Suprapubic skin (tissue), 4 donors: Measurements from ENCODE around the gene RNU1-4. TPM values are rescaled to one million over a fixed set of nuclear protein-coding genes. Genes with fewer than 3 reads are reported as not detected.
A peak's percentile ranks its signal among the peaks of the same experiment; 100 is the strongest.
"Not testable (repeated sequence)": the region's sequence is repeated elsewhere in the genome, so short reads cannot be mapped to it uniquely, and the experiment has no call there.

Source experiments
- DNase-seq, 2 donors: peaks; one replicate each; pipeline ENCODE4 v3.0.0-alpha.2; 2019; ENCODE audit warnings: low spot score in 2 of 2
- H3K27ac ChIP-seq: fragments of 200-600 bp; sonication (generic); one replicate; pipeline ENCODE4 v1.5.1; 2019
- H3K27me3 ChIP-seq: fragments of 200-600 bp; sonication (generic); one replicate; pipeline ENCODE4 v1.5.1; 2019
- H3K36me3 ChIP-seq: fragments of 200-600 bp; sonication (generic); one replicate; pipeline ENCODE4 v1.5.1; 2019
- H3K4me1 ChIP-seq: fragments of 200-600 bp; sonication (generic); one replicate; pipeline ENCODE4 v1.5.1; 2019
- H3K4me3 ChIP-seq: fragments of 200-600 bp; sonication (generic); one replicate; pipeline ENCODE4 v1.5.1; 2019; ENCODE audit warnings: mild to moderate bottlenecking
- H3K9me3 ChIP-seq: fragments of 200-600 bp; sonication (generic); one replicate; pipeline ENCODE4 v1.5.1; 2019
- WGBS: methylation state at CpG from one replicate; pipeline ENCODE4 v1.1.5; 2018; 5-methylcytosine and 5-hydroxymethylcytosine counted together
- total RNA-seq, 4 donors: library from RNA; depleted of rRNA; stranded (reverse); fragments of >200 nt; gene quantifications; one replicate each; pipeline ENCODE4 v1.1.0, GENCODE V29; 2016

RNU1-4 gene
- total RNA-seq, 4 donors from 2014 or later = under 0.01 TPM

GRCh38 chr1:16741230-16741629 lies 914 bp downstream of the RNU1-4 start:
- DNase-seq, H3K9me3 ChIP-seq, H3K4me3 ChIP-seq, H3K27ac ChIP-seq, H3K36me3 ChIP-seq, H3K4me1 ChIP-seq, H3K27me3 ChIP-seq: not testable (repeated sequence)
- WGBS = no CpG with 5 or more reads among the region's 11 CpGs

- WGBS = 90% methylated on average over 4 of the region's 5 CpGs
- not testable (repeated sequence) for H3K4me1 ChIP-seq, H3K4me3 ChIP-seq, H3K27me3 ChIP-seq, H3K9me3 ChIP-seq, H3K27ac ChIP-seq, DNase-seq, H3K36me3 ChIP-seq
These were observed 7.3 kb downstream of the RNU1-4 start for GRCh38 chr1:16747660-16748059.

GRCh38 chr1:16748710-16749109 lies 8.4 kb downstream of the RNU1-4 start:
- DNase-seq, H3K4me3 ChIP-seq, H3K36me3 ChIP-seq, H3K27me3 ChIP-seq, H3K9me3 ChIP-seq, H3K27ac ChIP-seq, H3K4me1 ChIP-seq: not testable (repeated sequence)
- 80% methylated on average over 9 of the region's 26 CpGs for WGBS

GRCh38 chr1:16749910-16750888 lies 9.9 kb downstream of the RNU1-4 start:
- not testable (repeated sequence) for H3K9me3 ChIP-seq, H3K36me3 ChIP-seq, H3K4me1 ChIP-seq, H3K27me3 ChIP-seq, DNase-seq, H3K27ac ChIP-seq, H3K4me3 ChIP-seq
- 67% methylated on average over 3 of the region's 19 CpGs for WGBS

- H3K4me3 ChIP-seq, DNase-seq, H3K4me1 ChIP-seq, H3K27me3 ChIP-seq, H3K27ac ChIP-seq, H3K36me3 ChIP-seq, H3K9me3 ChIP-seq: not testable (repeated sequence)
- no CpG with 5 or more reads among the region's 3 CpGs for WGBS
These were observed 12.5 kb downstream of the RNU1-4 start for GRCh38 chr1:16752770-16753169.

- WGBS = no CpG with 5 or more reads among the region's 1 CpG
- not testable (repeated sequence) for H3K4me1 ChIP-seq, H3K27ac ChIP-seq, H3K27me3 ChIP-seq, H3K9me3 ChIP-seq, H3K36me3 ChIP-seq, H3K4me3 ChIP-seq
- DNase-seq = peak in 1 of 2 donors; percentile 37
These were observed 15.1 kb downstream of the RNU1-4 start for GRCh38 chr1:16755385-16755784.

- H3K4me1 ChIP-seq, H3K9me3 ChIP-seq, H3K36me3 ChIP-seq, DNase-seq, H3K27ac ChIP-seq, H3K4me3 ChIP-seq: not testable (repeated sequence)
- H3K27me3 ChIP-seq = peaks cover 15% of the 10 kb centered on the region
- whole genome bisulfite sequencing = 82% methylated on average over 2 of the region's 2 CpGs
These were observed 15.6 kb downstream of the RNU1-4 start for GRCh38 chr1:16755932-16756331.

- H3K27me3 ChIP-seq = peaks cover 15% of the 10 kb centered on the region
- H3K4me3 ChIP-seq, DNase-seq, H3K27ac ChIP-seq, H3K9me3 ChIP-seq, H3K4me1 ChIP-seq, H3K36me3 ChIP-seq: not testable (repeated sequence)
- no CpG with 5 or more reads among the region's 6 CpGs for WGBS
These were observed 17.3 kb downstream of the RNU1-4 start for GRCh38 chr1:16757574-16757973.

GRCh38 chr1:16758060-16758459 lies 17.7 kb downstream of the RNU1-4 start:
- peaks cover 15% of the 10 kb centered on the region for H3K27me3 ChIP-seq
- not testable (repeated sequence) for H3K4me1 ChIP-seq, H3K9me3 ChIP-seq, H3K36me3 ChIP-seq, H3K4me3 ChIP-seq, H3K27ac ChIP-seq
- peak in 1 of 2 donors; percentile 71 for DNase-seq
- no CpG with 5 or more reads among the region's 5 CpGs for WGBS

GRCh38 chr1:16759041-16759493 lies 18.8 kb downstream of the RNU1-4 start:
- not testable (repeated sequence) for H3K27ac ChIP-seq, H3K4me3 ChIP-seq, H3K9me3 ChIP-seq, H3K4me1 ChIP-seq, H3K36me3 ChIP-seq
- peaks cover 15% of the 10 kb centered on the region for H3K27me3 ChIP-seq
- WGBS = no CpG with 5 or more reads among the region's 40 CpGs
- peak in 1 of 2 donors; percentile 47 for DNase-seq

- H3K27ac ChIP-seq, H3K4me3 ChIP-seq, DNase-seq, H3K4me1 ChIP-seq, H3K36me3 ChIP-seq, H3K9me3 ChIP-seq: not testable (repeated sequence)
- peaks cover 19% of the 10 kb centered on the region for H3K27me3 ChIP-seq
- no CpG with 5 or more reads among the region's 62 CpGs for WGBS
These were observed 19.5 kb downstream of the RNU1-4 start for GRCh38 chr1:16759650-16760455.

- H3K9me3 ChIP-seq, DNase-seq, H3K4me3 ChIP-seq, H3K4me1 ChIP-seq, H3K27ac ChIP-seq, H3K36me3 ChIP-seq: not testable (repeated sequence)
- WGBS = no CpG with 5 or more reads among the region's 11 CpGs
- H3K27me3 ChIP-seq = peaks cover 19% of the 10 kb centered on the region
These were observed 20.1 kb downstream of the RNU1-4 start for GRCh38 chr1:16760456-16760765.

- peak in 1 of 2 donors; percentile 56 for DNase-seq
- WGBS = no CpG with 5 or more reads among the region's 11 CpGs
These were observed 20.5 kb downstream of the RNU1-4 start for GRCh38 chr1:16760801-16761200.

GRCh38 chr1:16764248-16764819 lies 24.0 kb downstream of the RNU1-4 start:
- not testable (repeated sequence) for H3K9me3 ChIP-seq, H3K36me3 ChIP-seq, H3K4me3 ChIP-seq
- Histone ChIP-seq H3K4me1 (peaks cover 14% of the 10 kb centered on the region), H3K27me3 (peaks cover 18% of the 10 kb centered on the region), H3K27ac (peak overlapping the region; percentile 46)
- peak in 1 of 2 donors; percentile 74 for DNase-seq
- 55% methylated on average over 9 of the region's 9 CpGs for WGBS

More at GRCh38 chr1:16760801-16761200, 20.5 kb downstream of the RNU1-4 start:
- not testable (repeated sequence) for H3K9me3 ChIP-seq, H3K27ac ChIP-seq, H3K36me3 ChIP-seq, H3K4me3 ChIP-seq
- peaks cover 19% of the 10 kb centered on the region for H3K27me3 ChIP-seq
- H3K4me1 ChIP-seq = peaks cover 13% of the 10 kb centered on the region
